Peyer's patch (tissue), 4 donors: ENCODE measurements around the gene ETV5. TPM values are rescaled to one million over a fixed set of nuclear protein-coding genes. Genes with fewer than 3 reads are reported as not detected.

ENCODE experiments used
- DNase-seq, 3 donors: peaks; one replicate each; pipeline ENCODE4 v3.0.0-alpha.2; 2017 to 2019
- H3K27ac ChIP-seq, 4 donors: fragments of 200-600 bp; sonication (generic); one replicate each; pipeline ENCODE4 v1.5.1; 2016 to 2019
- H3K27me3 ChIP-seq, 2 donors: fragments of 200-600 bp; sonication (generic); one replicate each; pipeline ENCODE4 v1.5.1; 2019
- H3K36me3 ChIP-seq, 3 donors: fragments of 200-600 bp; sonication (generic); one replicate each; pipeline ENCODE4 v1.5.1; 2016 to 2019
- H3K4me1 ChIP-seq, 4 donors: fragments of 200-600 bp; sonication (generic); one replicate each; pipeline ENCODE4 v1.5.1; 2016 to 2019
- H3K4me3 ChIP-seq, 4 donors: fragments of 200-600 bp; sonication (generic); 1 replicate in 3 of 4; 2 replicates in 1 of 4; pipeline ENCODE4 v1.5.1; 2016 to 2019; ENCODE audit warnings: mild to moderate bottlenecking in 1 of 4
- H3K9me3 ChIP-seq, 4 donors: fragments of 200-600 bp; sonication (generic); one replicate each; pipeline ENCODE4 v1.5.1; 2016 to 2019; ENCODE audit warnings: mild to moderate bottlenecking in 1 of 4
- POLR2A ChIP-seq, 2 donors: fragments of 450-650 bp; IDR thresholded peaks; one replicate each; pipeline ENCODE4 v1.5.1; 2017; ENCODE audit warnings: antibody characterized with exemption in 2 of 2, mild to moderate bottlenecking in 2 of 2, moderate library complexity in 2 of 2
- total RNA-seq, 4 donors: library from RNA; depleted of rRNA; stranded (reverse); fragments of >200 nt; gene quantifications; one replicate each; pipeline ENCODE4 v1.1.0, GENCODE V29; 2016
- TF ChIP-seq, protein P1 (sequence below), 6 experiments: fragments of 450-650 bp in 4 of 6; fragments of 200-600 bp in 2 of 6; sonication (generic) in 1 of 6; IDR thresholded peaks; one replicate each; pipeline ENCODE4 v1.5.1; 2017 to 2019; ENCODE audit warnings: antibody characterized with exemption in 6 of 6, mild to moderate bottlenecking in 3 of 6, moderate library complexity in 1 of 6

ETV5 gene
- total RNA-seq, 4 donors from 2014 or later, result 4.1 to 5.3 (median 4.8) TPM

- peaks cover 0 to 3% (median 0%) of the 10 kb centered on the region in 4 donors for H3K9me3 ChIP-seq
- TF ChIP-seq POLR2A (IDR thresholded peaks at IDR 0.05), result no peak
- TF ChIP-seq, protein P1, sequence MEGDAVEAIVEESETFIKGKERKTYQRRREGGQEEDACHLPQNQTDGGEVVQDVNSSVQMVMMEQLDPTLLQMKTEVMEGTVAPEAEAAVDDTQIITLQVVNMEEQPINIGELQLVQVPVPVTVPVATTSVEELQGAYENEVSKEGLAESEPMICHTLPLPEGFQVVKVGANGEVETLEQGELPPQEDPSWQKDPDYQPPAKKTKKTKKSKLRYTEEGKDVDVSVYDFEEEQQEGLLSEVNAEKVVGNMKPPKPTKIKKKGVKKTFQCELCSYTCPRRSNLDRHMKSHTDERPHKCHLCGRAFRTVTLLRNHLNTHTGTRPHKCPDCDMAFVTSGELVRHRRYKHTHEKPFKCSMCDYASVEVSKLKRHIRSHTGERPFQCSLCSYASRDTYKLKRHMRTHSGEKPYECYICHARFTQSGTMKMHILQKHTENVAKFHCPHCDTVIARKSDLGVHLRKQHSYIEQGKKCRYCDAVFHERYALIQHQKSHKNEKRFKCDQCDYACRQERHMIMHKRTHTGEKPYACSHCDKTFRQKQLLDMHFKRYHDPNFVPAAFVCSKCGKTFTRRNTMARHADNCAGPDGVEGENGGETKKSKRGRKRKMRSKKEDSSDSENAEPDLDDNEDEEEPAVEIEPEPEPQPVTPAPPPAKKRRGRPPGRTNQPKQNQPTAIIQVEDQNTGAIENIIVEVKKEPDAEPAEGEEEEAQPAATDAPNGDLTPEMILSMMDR (IDR thresholded peaks at IDR 0.05), result no peak
- H3K36me3 ChIP-seq, result no peaks in the 10 kb centered on the region
- H3K4me1 ChIP-seq, result no peaks in the 10 kb centered on the region
- no peak for DNase-seq
- H3K4me3 ChIP-seq, result no peak overlapping the region
- no peak overlapping the region for H3K27ac ChIP-seq
- no peaks in the 10 kb centered on the region for H3K27me3 ChIP-seq
These were observed 95.6 kb downstream of the ETV5 start for GRCh38 chr3:186013312-186013711.

DNA sequence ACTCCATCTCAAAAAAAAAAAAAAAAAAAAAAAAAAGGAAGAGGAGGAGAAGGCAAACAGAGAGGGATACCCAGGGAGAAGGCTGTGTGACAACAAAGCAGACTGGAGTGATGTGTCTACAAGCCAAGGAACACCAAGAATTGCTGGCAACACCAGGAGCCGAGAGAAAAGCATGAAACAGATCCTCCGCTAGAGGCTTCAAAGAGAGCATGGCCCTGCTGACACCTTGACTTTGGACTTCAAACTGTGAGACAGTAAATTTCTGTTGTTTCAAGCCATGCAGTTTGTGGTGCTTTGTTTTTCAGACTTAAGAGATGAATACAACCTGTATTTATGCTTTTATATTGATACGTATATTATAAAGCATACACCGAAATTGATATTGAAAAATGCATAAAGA is 96.8 kb downstream of the ETV5 start:
- Histone ChIP-seq H3K4me1 (no peaks in the 10 kb centered on the region), H3K9me3 (peaks cover 0 to 3% (median 0%) of the 10 kb centered on the region in 4 donors), H3K36me3 (no peaks in the 10 kb centered on the region), H3K27ac (no peak overlapping the region), H3K27me3 (no peaks in the 10 kb centered on the region), H3K4me3 (no peak overlapping the region)
- DNase-seq, result no peak
- TF ChIP-seq, protein P1 (IDR thresholded peaks at IDR 0.05), result peak in 3 of 6 experiments; percentile 38 to 39 (median 38)
- no peak for TF ChIP-seq POLR2A (IDR thresholded peaks at IDR 0.05)

DNA sequence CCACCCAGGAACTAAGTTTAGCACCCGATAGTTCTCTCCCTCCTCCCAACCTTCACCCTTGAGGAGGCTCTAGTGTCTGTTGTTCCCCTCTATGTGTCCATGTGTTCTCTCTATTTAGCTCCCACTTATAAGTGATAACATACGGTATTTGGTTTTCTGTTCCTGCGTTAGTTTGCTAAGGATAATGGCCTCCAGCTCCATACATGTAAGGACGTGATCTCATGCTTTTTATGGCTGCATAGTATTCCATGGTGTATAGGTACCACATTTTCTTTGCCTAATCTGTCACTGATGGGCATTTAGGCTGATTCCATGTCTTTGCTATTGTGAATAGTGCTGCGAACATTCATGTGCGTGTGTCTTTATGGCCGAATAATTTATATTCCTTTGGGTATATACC is 104.2 kb downstream of the ETV5 start:
- H3K4me1 ChIP-seq, result no peaks in the 10 kb centered on the region
- TF ChIP-seq, protein P1 (IDR thresholded peaks at IDR 0.05), result no peak
- TF ChIP-seq POLR2A (IDR thresholded peaks at IDR 0.05), result no peak
- no peak overlapping the region for H3K4me3 ChIP-seq
- H3K36me3 ChIP-seq, result no peaks in the 10 kb centered on the region
- no peak for DNase-seq
- H3K9me3 ChIP-seq, result no peaks in the 10 kb centered on the region
- no peaks in the 10 kb centered on the region for H3K27me3 ChIP-seq
- H3K27ac ChIP-seq, result no peak overlapping the region

GRCh38 chr3:186004209-186004608 is 104.7 kb downstream of the ETV5 start:
- Histone ChIP-seq H3K9me3 (no peaks in the 10 kb centered on the region), H3K4me1 (no peaks in the 10 kb centered on the region), H3K27me3 (no peaks in the 10 kb centered on the region), H3K4me3 (no peak overlapping the region), H3K27ac (no peak overlapping the region), H3K36me3 (no peaks in the 10 kb centered on the region)
- TF ChIP-seq, protein P1 (IDR thresholded peaks at IDR 0.05), result no peak
- TF ChIP-seq POLR2A (IDR thresholded peaks at IDR 0.05), result no peak
- no peak for DNase-seq

- no peaks in the 10 kb centered on the region for H3K9me3 ChIP-seq
- TF ChIP-seq POLR2A (IDR thresholded peaks at IDR 0.05), result no peak
- TF ChIP-seq, protein P1 (IDR thresholded peaks at IDR 0.05), result no peak
- H3K27ac ChIP-seq, result no peak overlapping the region
- no peaks in the 10 kb centered on the region for H3K36me3 ChIP-seq
- no peak for DNase-seq
- no peak overlapping the region for H3K4me3 ChIP-seq
- no peaks in the 10 kb centered on the region for H3K4me1 ChIP-seq
- no peaks in the 10 kb centered on the region for H3K27me3 ChIP-seq
These were observed 105.3 kb downstream of the ETV5 start for GRCh38 chr3:186003610-186004009.

GRCh38 chr3:186002884-186003472 is 105.9 kb downstream of the ETV5 start:
- no peaks in the 10 kb centered on the region for H3K4me1 ChIP-seq
- TF ChIP-seq POLR2A (IDR thresholded peaks at IDR 0.05), result no peak
- TF ChIP-seq, protein P1 (IDR thresholded peaks at IDR 0.05), result peak in 3 of 6 experiments; percentile 20 to 25 (median 24)
- H3K9me3 ChIP-seq, result no peaks in the 10 kb centered on the region
- no peak overlapping the region for H3K27ac ChIP-seq
- no peak overlapping the region for H3K4me3 ChIP-seq
- no peak for DNase-seq
- no peaks in the 10 kb centered on the region for H3K36me3 ChIP-seq
- no peaks in the 10 kb centered on the region for H3K27me3 ChIP-seq
